GM23248 (cell line): Measurements from ENCODE around the gene PRLR. TPM values are rescaled to one million over a fixed set of nuclear protein-coding genes. Genes with fewer than 3 reads are reported as not detected.

Source experiments
- DNase-seq: peaks from one replicate; pipeline ENCODE4 v3.0.0-alpha.2; 2015
- H2AFZ ChIP-seq: fragments of 200-600 bp; sonication (generic); 2 replicates; pipeline ENCODE4 v1.6.1; 2016; ENCODE audit warnings: antibody characterized with exemption
- H3F3A ChIP-seq: fragments of 200-600 bp; sonication (generic); 2 replicates; pipeline ENCODE4 v1.6.1; 2016; ENCODE audit warnings: mild to moderate bottlenecking, antibody characterized with exemption, mixed run types; ENCODE audit not compliant: insufficient read depth
- H3K27ac ChIP-seq: fragments of 200-600 bp; sonication (generic); 2 replicates; pipeline ENCODE4 v1.5.1; 2016; ENCODE audit warnings: mild to moderate bottlenecking
- H3K27me3 ChIP-seq: fragments of 200-600 bp; sonication (generic); replicated peaks from 2 replicates; pipeline ENCODE4 v1.6.1; 2016; ENCODE audit warnings: mild to moderate bottlenecking; ENCODE audit not compliant: insufficient read depth
- H3K36me3 ChIP-seq: fragments of 200-600 bp; sonication (generic); 2 replicates; pipeline ENCODE4 v1.6.1; 2016; ENCODE audit warnings: low read depth, mild to moderate bottlenecking
- H3K4me1 ChIP-seq: fragments of 200-600 bp; sonication (generic); 2 replicates; pipeline ENCODE4 v1.6.1; 2016; ENCODE audit warnings: mild to moderate bottlenecking; ENCODE audit not compliant: insufficient read depth
- H3K4me2 ChIP-seq: fragments of 200-600 bp; sonication (generic); one replicate; pipeline ENCODE4 v1.6.1; 2016; ENCODE audit warnings: mild to moderate bottlenecking; ENCODE audit not compliant: unreplicated experiment
- H3K4me3 ChIP-seq: fragments of 200-600 bp; sonication (generic); 2 replicates; pipeline ENCODE4 v1.5.1; 2016; ENCODE audit warnings: mild to moderate bottlenecking
- H3K79me2 ChIP-seq: fragments of 200-600 bp; sonication (generic); 2 replicates; pipeline ENCODE4 v1.6.1; 2016; ENCODE audit warnings: mild to moderate bottlenecking; ENCODE audit not compliant: insufficient read depth
- H3K9ac ChIP-seq: fragments of 200-600 bp; sonication (generic); 2 replicates; pipeline ENCODE4 v1.6.1; 2016; ENCODE audit warnings: mild to moderate bottlenecking
- H3K9me2 ChIP-seq: fragments of 200-600 bp; sonication (generic); 2 replicates; pipeline ENCODE4 v1.6.1; 2016; ENCODE audit warnings: mixed run types, mild to moderate bottlenecking, moderate library complexity; ENCODE audit not compliant: insufficient read depth
- H3K9me3 ChIP-seq: fragments of 200-600 bp; sonication (generic); one replicate; pipeline ENCODE4 v1.6.1; 2017; ENCODE audit warnings: low read depth
- H4K20me1 ChIP-seq: fragments of 200-600 bp; sonication (generic); 2 replicates; pipeline ENCODE4 v1.6.0; 2016; ENCODE audit not compliant: insufficient read depth
- EZH2 ChIP-seq: fragments of 200-600 bp; sonication (generic); IDR thresholded peaks from 2 replicates; pipeline ENCODE4 v1.6.1; 2018; ENCODE audit warnings: antibody characterized with exemption, mild to moderate bottlenecking; ENCODE audit not compliant: insufficient read depth, poor library complexity, severe bottlenecking
- EZH2phosphoT487 ChIP-seq: fragments of 200-600 bp; sonication (generic); IDR thresholded peaks from 2 replicates; pipeline ENCODE4 v1.6.1; 2018; ENCODE audit warnings: antibody characterized with exemption, moderate library complexity, mild to moderate bottlenecking, low read depth; ENCODE audit not compliant: insufficient read depth
- WGBS, 2 experiments: methylation state at CpG; one replicate each; pipeline ENCODE4 v1.1.6; 2015 to 2017; ENCODE audit warnings: low lambda C conversion rate in 2 of 2, low coverage in 1 of 2; ENCODE audit errors: missing lambda C conversion rate in 2 of 2; 5-methylcytosine and 5-hydroxymethylcytosine counted together
- in situ Hi-C: fragments of 300-500 bp; cut with MboI; formaldehyde crosslinking; loops from 2 replicates; pipeline ENCODE4 v1.15.0; 2020
- polyA plus RNA-seq: library from polyadenylated mRNA; unstranded; fragments of >200 nt; fragmentation: Nextera tagmentation; extraction: Ambion mirVana; gene quantifications from 2 replicates; pipeline ENCODE4 v1.2.1, GENCODE V29; 2016
- total RNA-seq: library from RNA; depleted of rRNA; stranded (reverse); fragments of >200 nt; shearing (Covaris generic); gene quantifications from 2 replicates; pipeline ENCODE4 v1.2.3, GENCODE V29; 2014

Gene PRLR
- total and polyA plus RNA-seq, 2 experiments from 2014 or later: 0.80 to 5.8 TPM

DNA sequence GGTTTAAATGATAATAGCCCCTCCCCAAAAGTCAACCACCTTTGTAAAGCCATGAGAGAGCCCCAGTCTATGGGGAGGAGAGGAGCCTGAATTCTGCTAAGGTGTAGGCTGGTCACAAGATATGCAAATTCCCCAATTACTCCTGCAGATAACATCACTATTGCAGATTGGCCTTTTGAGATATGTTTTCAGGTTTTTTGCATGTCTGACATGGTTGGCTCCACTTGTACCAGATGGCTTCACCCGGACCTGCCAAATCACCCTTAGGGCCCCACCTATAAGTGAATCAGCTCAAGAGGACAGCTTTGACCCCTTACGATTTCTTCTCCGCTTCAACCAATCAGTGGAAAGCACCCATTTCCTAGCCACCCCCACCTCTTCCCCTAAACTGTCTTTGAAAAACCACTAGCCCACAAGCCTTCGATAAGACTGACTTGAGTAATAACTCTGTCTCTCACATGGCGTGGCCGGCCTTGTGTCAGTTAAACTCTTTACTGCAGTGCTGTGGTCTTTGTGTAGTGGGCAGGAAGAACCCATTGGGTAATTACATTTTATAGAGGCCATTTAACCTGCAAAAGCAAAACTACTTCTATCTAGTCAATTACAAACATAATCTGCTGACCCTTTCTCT lies 69.7 kb downstream of the PRLR start:
- Histone ChIP-seq H3K4me3 (no peak overlapping the region), H3K9ac (no peak overlapping the region), H3K4me1 (peaks cover 13% of the 10 kb centered on the region), H4K20me1 (no peaks in the 10 kb centered on the region), H3K27ac (no peak overlapping the region), H3K4me2 (no peak overlapping the region), H3K36me3 (no peaks in the 10 kb centered on the region), H3K9me2 (no peaks in the 10 kb centered on the region), H3K79me2 (no peaks in the 10 kb centered on the region), H3K27me3 (no peaks in the 10 kb centered on the region), H2AFZ (no peak overlapping the region), H3K9me3 (no peaks in the 10 kb centered on the region), H3F3A (0 out of 2 replicates have a peak, but pooled peaks cover 4% of the 10 kb centered on the region)
- DNase-seq: no peak
- WGBS, 2 experiments: 84% methylated on average over 6 of the region's 6 CpGs
- in situ Hi-C loops: no loop called here
- TF ChIP-seq EZH2phosphoT487 (no peak), EZH2 (no peak)

DNA sequence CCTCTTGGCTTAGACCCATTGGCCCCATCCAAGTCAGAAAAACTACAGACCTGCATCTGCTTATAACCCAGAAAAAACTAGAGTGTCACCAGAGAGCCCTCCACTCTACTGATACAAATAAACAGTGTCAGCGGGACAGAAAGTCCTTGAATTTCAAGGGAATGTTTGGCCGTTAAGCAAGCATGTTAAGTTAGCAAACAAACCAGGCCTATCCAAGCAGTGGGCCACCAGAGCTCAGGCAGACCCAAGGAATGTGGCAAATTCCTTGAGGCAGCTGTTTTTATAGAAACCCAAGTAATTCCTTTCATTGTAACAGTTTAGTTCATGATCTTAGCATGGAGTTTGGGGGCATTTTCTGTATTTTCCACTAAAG lies 70.9 kb downstream of the PRLR start:
- Histone ChIP-seq H2AFZ (no peak overlapping the region), H3K36me3 (no peaks in the 10 kb centered on the region), H3F3A (0 out of 2 replicates have a peak, but pooled peaks cover 4% of the 10 kb centered on the region), H3K9ac (no peak overlapping the region), H3K4me3 (no peak overlapping the region), H3K9me3 (no peaks in the 10 kb centered on the region), H4K20me1 (no peaks in the 10 kb centered on the region), H3K4me1 (peaks cover 13% of the 10 kb centered on the region), H3K4me2 (no peak overlapping the region), H3K9me2 (no peaks in the 10 kb centered on the region), H3K79me2 (no peaks in the 10 kb centered on the region), H3K27ac (no peak overlapping the region), H3K27me3 (no peaks in the 10 kb centered on the region)
- DNase-seq: no peak
- WGBS, 2 experiments: 29 to 44% methylated on average over 2 of the region's 2 CpGs
- TF ChIP-seq EZH2phosphoT487 (no peak), EZH2 (no peak)
- in situ Hi-C loops: no loop called here

- 40 to 41% methylated on average over 7 of the region's 7 CpGs for WGBS, 2 experiments
These were observed 71.5 kb downstream of the PRLR start for GRCh38 chr5:35158622-35159369.

DNA sequence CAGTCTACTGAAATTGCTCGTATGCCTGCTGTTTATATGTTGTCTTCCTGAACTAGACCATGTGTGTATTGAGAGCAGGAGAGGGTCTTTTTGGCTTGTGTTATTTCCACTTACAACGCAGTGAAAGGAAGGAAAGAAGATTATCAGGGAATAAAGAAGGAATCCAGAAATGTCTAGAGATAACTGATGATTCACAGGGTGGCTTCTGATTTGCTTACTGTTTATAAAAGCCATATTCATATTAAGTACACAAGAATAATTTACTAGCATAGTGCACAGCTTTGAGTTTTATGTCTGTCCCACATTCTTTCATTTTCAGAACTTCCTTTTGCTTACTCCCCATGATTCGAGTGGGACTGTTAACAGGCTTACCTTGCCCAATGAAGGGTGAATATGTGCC lies 72.1 kb downstream of the PRLR start:
- WGBS, 2 experiments: 73 to 78% methylated on average over 3 of the region's 3 CpGs
- no peak overlapping the region for H3K9ac ChIP-seq
- H4K20me1 ChIP-seq: no peaks in the 10 kb centered on the region
- no peaks in the 10 kb centered on the region for H3K9me2 ChIP-seq
- H3K79me2 ChIP-seq: no peaks in the 10 kb centered on the region
- H3K4me1 ChIP-seq: peaks cover 13% of the 10 kb centered on the region
- H2AFZ ChIP-seq: no peak overlapping the region
- no peak for TF ChIP-seq EZH2phosphoT487
- no peak for TF ChIP-seq EZH2
- no peak overlapping the region for H3K4me2 ChIP-seq
- DNase-seq: no peak
- no peaks in the 10 kb centered on the region for H3K36me3 ChIP-seq
- H3F3A ChIP-seq: 0 out of 2 replicates have a peak, but pooled peaks cover 4% of the 10 kb centered on the region
- H3K27me3 ChIP-seq: no peaks in the 10 kb centered on the region
- H3K4me3 ChIP-seq: no peak overlapping the region
- H3K9me3 ChIP-seq: no peaks in the 10 kb centered on the region
- no peak overlapping the region for H3K27ac ChIP-seq
- in situ Hi-C loops: no loop called here

More at GRCh38 chr5:35158622-35159369, 71.5 kb downstream of the PRLR start:
- Histone ChIP-seq H2AFZ (no peak overlapping the region), H3K9me3 (no peaks in the 10 kb centered on the region), H3K27ac (no peak overlapping the region), H3K79me2 (no peaks in the 10 kb centered on the region), H4K20me1 (no peaks in the 10 kb centered on the region), H3K36me3 (no peaks in the 10 kb centered on the region), H3K9ac (no peak overlapping the region), H3K9me2 (no peaks in the 10 kb centered on the region), H3K4me3 (no peak overlapping the region), H3K27me3 (no peaks in the 10 kb centered on the region), H3F3A (0 out of 2 replicates have a peak, but pooled peaks cover 4% of the 10 kb centered on the region), H3K4me2 (no peak overlapping the region), H3K4me1 (peaks cover 13% of the 10 kb centered on the region)
- no peak for TF ChIP-seq EZH2phosphoT487
- TF ChIP-seq EZH2: no peak
- no peak for DNase-seq
- in situ Hi-C loops: no loop called here
